Subcutaneous abdominal adipose tissue (tissue), 5 donors: ENCODE results near the gene TBC1D2.

Experiments
- H3K27ac ChIP-seq: one replicate; pipeline ENCODE4 v1.7.0; 2013; ENCODE audit warnings: low read depth, mild to moderate bottlenecking, inconsistent platforms, low read length, moderate library complexity
- H3K27me3 ChIP-seq, 5 donors: one replicate each; pipeline ENCODE4 v1.7.0; 2013; ENCODE audit warnings: low read length in 5 of 5, inconsistent platforms in 1 of 5; ENCODE audit not compliant: control insufficient read depth in 5 of 5, insufficient read depth in 4 of 5
- H3K36me3 ChIP-seq, 5 donors: one replicate each; pipeline ENCODE4 v1.7.0; 2013; ENCODE audit warnings: low read length in 5 of 5; ENCODE audit not compliant: control insufficient read depth in 5 of 5, insufficient read depth in 5 of 5
- H3K4me1 ChIP-seq, 5 donors: one replicate each; pipeline ENCODE4 v1.7.0; 2013; ENCODE audit warnings: low read length in 5 of 5, mild to moderate bottlenecking in 3 of 5, moderate library complexity in 1 of 5; ENCODE audit not compliant: control insufficient read depth in 5 of 5, insufficient read depth in 5 of 5
- H3K4me3 ChIP-seq, 5 donors: one replicate each; pipeline ENCODE4 v1.7.0; 2013; ENCODE audit warnings: low read length in 5 of 5, low read depth in 1 of 5
- H3K9ac ChIP-seq, 5 donors: one replicate each; pipeline ENCODE4 v1.7.0; 2013; ENCODE audit warnings: low read length in 5 of 5, mild to moderate bottlenecking in 4 of 5, moderate library complexity in 3 of 5
- H3K9me3 ChIP-seq, 5 donors: one replicate each; pipeline ENCODE4 v1.7.0; 2013; ENCODE audit warnings: low read length in 5 of 5; ENCODE audit not compliant: control insufficient read depth in 5 of 5
- donor health status: healthy.
- donor health status: healthy.
- donor health status: healthy.
- donor health status: healthy.
- donor health status: healthy.

TBC1D2 gene

GRCh38 chr9:98255578-98256296 is at the start of gene TBC1D2:
Gene TBC1D2 (minus strand): TSS chr9:98255649. CDS start chr9:98255541, 108 bp downstream.
- Histone ChIP-seq H3K9ac (peak within 1 kb of the TSS; percentile 73 to 90 (median 87)), H3K27me3 (no peaks in the 10 kb centered on the region), H3K27ac (peak within 1 kb of the TSS; percentile 95), H3K4me3 (peak within 1 kb of the TSS; percentile 77 to 94 (median 87)), H3K36me3 (no peaks in the 10 kb centered on the region), H3K4me1 (peaks cover 3 to 32% (median 17%) of the 10 kb centered on the region in 5 donors), H3K9me3 (no peaks in the 10 kb centered on the region)

GRCh38 chr9:98304381-98304780 is 48.9 kb upstream of the TBC1D2 start:
- no peak overlapping the region for H3K27ac ChIP-seq
- no peaks in the 10 kb centered on the region for H3K27me3 ChIP-seq

GRCh38 chr9:98303633-98304125 is 48.2 kb upstream of the TBC1D2 start:
- Histone ChIP-seq H3K9me3 (no peaks in the 10 kb centered on the region), H3K4me3 (no peak overlapping the region), H3K4me1 (peaks cover 0 to 16% (median 7%) of the 10 kb centered on the region in 5 donors), H3K9ac (no peak overlapping the region), H3K27me3 (no peaks in the 10 kb centered on the region), H3K27ac (no peak overlapping the region), H3K36me3 (no peaks in the 10 kb centered on the region)

More at GRCh38 chr9:98304381-98304780, 48.9 kb upstream of the TBC1D2 start:
- Histone ChIP-seq H3K4me3 (no peak overlapping the region), H3K9ac (no peak overlapping the region), H3K4me1 (peaks cover 0 to 16% (median 7%) of the 10 kb centered on the region in 5 donors), H3K9me3 (no peaks in the 10 kb centered on the region), H3K36me3 (no peaks in the 10 kb centered on the region)

GRCh38 chr9:98302938-98303632 is 47.6 kb upstream of the TBC1D2 start:
- Histone ChIP-seq H3K9ac (no peak overlapping the region), H3K36me3 (no peaks in the 10 kb centered on the region), H3K27ac (no peak overlapping the region)

GRCh38 chr9:98302150-98302549 is 46.7 kb upstream of the TBC1D2 start:
- Histone ChIP-seq H3K36me3 (no peaks in the 10 kb centered on the region), H3K9me3 (no peaks in the 10 kb centered on the region), H3K27ac (no peak overlapping the region), H3K4me1 (peaks cover 0 to 16% (median 7%) of the 10 kb centered on the region in 5 donors), H3K27me3 (no peaks in the 10 kb centered on the region), H3K9ac (no peak overlapping the region), H3K4me3 (no peak overlapping the region)

More at GRCh38 chr9:98302938-98303632, 47.6 kb upstream of the TBC1D2 start:
- H3K4me1 ChIP-seq: peaks cover 0 to 16% (median 7%) of the 10 kb centered on the region in 5 donors
- no peak overlapping the region for H3K4me3 ChIP-seq
- no peaks in the 10 kb centered on the region for H3K9me3 ChIP-seq
- no peaks in the 10 kb centered on the region for H3K27me3 ChIP-seq

GRCh38 chr9:98300611-98301010 is 45.2 kb upstream of the TBC1D2 start:
- Histone ChIP-seq H3K27ac (no peak overlapping the region), H3K9ac (no peak overlapping the region), H3K27me3 (no peaks in the 10 kb centered on the region), H3K36me3 (no peaks in the 10 kb centered on the region), H3K9me3 (no peaks in the 10 kb centered on the region), H3K4me3 (no peak overlapping the region), H3K4me1 (peaks cover 0 to 16% (median 7%) of the 10 kb centered on the region in 5 donors)

GRCh38 chr9:98298476-98298875 is 43.0 kb upstream of the TBC1D2 start:
- H3K36me3 ChIP-seq: no peaks in the 10 kb centered on the region
- H3K27ac ChIP-seq: no peak overlapping the region
- no peak overlapping the region for H3K9ac ChIP-seq
- peaks cover 0 to 4% (median 0%) of the 10 kb centered on the region in 5 donors for H3K27me3 ChIP-seq
- no peak overlapping the region for H3K4me3 ChIP-seq
- H3K4me1 ChIP-seq: peaks cover 0 to 16% (median 7%) of the 10 kb centered on the region in 5 donors
- H3K9me3 ChIP-seq: no peaks in the 10 kb centered on the region

- Histone ChIP-seq H3K27ac (no peak overlapping the region), H3K4me1 (peaks cover 0 to 5% (median 0%) of the 10 kb centered on the region in 5 donors), H3K9me3 (no peaks in the 10 kb centered on the region), H3K4me3 (no peak overlapping the region), H3K27me3 (peaks cover 0 to 4% (median 0%) of the 10 kb centered on the region in 5 donors), H3K9ac (no peak overlapping the region), H3K36me3 (no peaks in the 10 kb centered on the region)
Observed at GRCh38 chr9:98295824-98296223, 40.4 kb upstream of the TBC1D2 start.

GRCh38 chr9:98291820-98292219 is 36.4 kb upstream of the TBC1D2 start:
- Histone ChIP-seq H3K36me3 (no peaks in the 10 kb centered on the region), H3K4me3 (no peak overlapping the region), H3K9me3 (no peaks in the 10 kb centered on the region), H3K9ac (no peak overlapping the region), H3K27ac (no peak overlapping the region), H3K4me1 (no peaks in the 10 kb centered on the region), H3K27me3 (peaks cover 0 to 4% (median 0%) of the 10 kb centered on the region in 5 donors)

- Histone ChIP-seq H3K9ac (no peak overlapping the region), H3K9me3 (no peaks in the 10 kb centered on the region), H3K4me3 (no peak overlapping the region), H3K36me3 (no peaks in the 10 kb centered on the region), H3K4me1 (no peaks in the 10 kb centered on the region), H3K27ac (no peak overlapping the region), H3K27me3 (peaks cover 0 to 6% (median 2%) of the 10 kb centered on the region in 5 donors)
Observed at GRCh38 chr9:98290411-98290810, 35.0 kb upstream of the TBC1D2 start.
